Astrocyte (in vitro differentiated cells and primary cell): Measurements from ENCODE around the gene EPB41.

Source experiments
- CTCF ChIP-seq: IDR thresholded peaks from 2 replicates; pipeline ENCODE4 v1.5.1; 2011; ENCODE audit warnings: low read depth, mild to moderate bottlenecking, inconsistent platforms, low read length, moderate library complexity; ENCODE audit not compliant: insufficient read depth
- EZH2 ChIP-seq: IDR thresholded peaks from 2 replicates; pipeline ENCODE4 v1.6.1; 2012; ENCODE audit warnings: mild to moderate bottlenecking, low read length, inconsistent platforms; ENCODE audit not compliant: insufficient read depth

- TF ChIP-seq EZH2 (no peak), CTCF (no peak)
Observed at GRCh38 chr1:29123053-29123886, 208.9 kb downstream of the EPB41 start.
